Ammon's horn (tissue), 1 donor: Measurements from ENCODE around the gene ZNF552.
"Not testable (repeated sequence)": the region's sequence is repeated elsewhere in the genome, so short reads cannot be mapped to it uniquely, and the experiment has no call there.

Source experiments
- DNase-seq: peaks from one replicate; pipeline ENCODE4 v3.0.0-alpha.2; 2016; ENCODE audit warnings: low spot score

Gene ZNF552

GRCh38 chr19:57818378-57818777 is 3.7 kb upstream of the ZNF552 start:
- DNase-seq: no peak

GRCh38 chr19:57817976-57818375 is 3.3 kb upstream of the ZNF552 start:
- no peak for DNase-seq

DNA sequence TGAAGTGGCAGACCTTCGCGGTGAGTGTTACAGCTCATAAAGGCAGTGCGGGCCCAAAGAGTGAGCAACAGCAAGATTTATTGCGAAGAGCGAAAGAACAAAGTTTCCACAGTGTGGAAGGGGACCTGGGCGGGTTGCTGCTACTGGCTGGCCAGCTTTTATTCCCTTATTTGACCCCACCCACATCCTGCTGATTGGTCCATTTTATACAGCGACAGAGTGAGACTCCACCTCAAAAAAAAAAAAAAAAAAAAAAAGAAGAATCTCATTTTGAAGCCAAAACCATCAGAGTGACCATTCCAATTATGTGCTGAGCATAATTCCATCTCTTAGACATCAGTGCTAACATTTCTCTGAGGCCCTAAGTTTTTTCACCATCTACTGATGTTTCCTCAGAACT is 1.9 kb upstream of the ZNF552 start:
- DNase-seq: no peak

- no peak for DNase-seq
Observed at GRCh38 chr19:57815247-57816075, 748 bp upstream of the ZNF552 start.

- DNase-seq: no peak
Observed at GRCh38 chr19:57813919-57814504, 701 bp downstream of the ZNF552 start.

DNA sequence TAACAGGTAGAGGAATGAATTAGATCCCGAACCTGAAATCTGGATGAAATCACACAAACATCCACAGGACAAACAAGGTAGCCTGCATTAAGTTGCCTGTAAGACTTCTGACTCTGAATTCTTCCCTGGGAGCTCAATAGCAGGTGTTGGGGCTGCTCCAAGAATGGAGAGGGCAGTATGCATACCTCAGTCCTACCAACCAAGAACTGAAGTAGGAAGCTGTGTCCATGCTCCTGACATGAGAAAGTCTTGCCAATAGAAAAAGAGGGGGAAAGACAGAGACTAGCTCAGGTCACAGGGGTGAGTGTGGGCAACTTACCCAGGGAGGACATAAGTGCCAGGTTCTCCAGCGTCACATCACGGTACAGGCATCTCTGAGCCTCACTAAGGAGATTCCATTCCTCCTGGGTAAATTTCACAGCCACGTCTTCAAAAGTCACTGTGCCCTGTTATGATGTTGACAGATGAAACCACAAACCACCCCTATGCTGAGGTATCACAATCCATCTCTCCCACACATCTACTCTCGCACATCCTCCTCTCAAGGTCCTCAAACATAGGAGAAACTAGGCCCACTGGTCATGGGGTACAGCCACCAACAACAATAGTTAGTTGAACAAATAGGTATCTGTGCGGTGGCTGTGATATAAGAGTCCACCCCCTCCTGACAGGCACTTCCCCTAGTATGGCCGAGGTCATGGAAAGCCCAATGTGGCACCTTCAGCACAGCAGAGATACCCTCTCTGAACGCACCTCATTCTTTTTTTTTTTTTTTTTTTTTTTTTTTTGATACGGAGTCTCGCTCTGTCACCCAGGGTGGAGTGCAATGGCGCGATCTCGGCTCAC is 1.5 kb downstream of the ZNF552 start:
- DNase-seq: not testable (repeated sequence)

DNA sequence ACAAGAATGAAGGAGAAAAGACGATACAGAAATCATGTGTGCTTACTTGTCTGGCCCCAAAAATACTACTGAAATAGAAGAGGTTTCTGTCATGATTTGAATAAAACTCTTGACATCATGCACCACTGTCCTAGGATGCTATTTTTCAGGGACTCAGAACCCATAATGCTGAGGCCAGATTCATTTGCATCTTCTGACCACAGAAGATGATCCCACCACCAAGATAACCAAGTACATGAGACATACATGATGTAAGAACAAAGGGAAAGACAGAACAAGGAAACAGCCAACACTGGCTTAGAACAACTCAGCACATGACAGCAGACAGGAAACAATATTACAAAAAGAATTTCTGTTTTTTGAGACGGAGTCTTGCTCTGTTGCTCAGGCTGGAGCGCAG is 2.5 kb downstream of the ZNF552 start:
- no peak for DNase-seq

DNA sequence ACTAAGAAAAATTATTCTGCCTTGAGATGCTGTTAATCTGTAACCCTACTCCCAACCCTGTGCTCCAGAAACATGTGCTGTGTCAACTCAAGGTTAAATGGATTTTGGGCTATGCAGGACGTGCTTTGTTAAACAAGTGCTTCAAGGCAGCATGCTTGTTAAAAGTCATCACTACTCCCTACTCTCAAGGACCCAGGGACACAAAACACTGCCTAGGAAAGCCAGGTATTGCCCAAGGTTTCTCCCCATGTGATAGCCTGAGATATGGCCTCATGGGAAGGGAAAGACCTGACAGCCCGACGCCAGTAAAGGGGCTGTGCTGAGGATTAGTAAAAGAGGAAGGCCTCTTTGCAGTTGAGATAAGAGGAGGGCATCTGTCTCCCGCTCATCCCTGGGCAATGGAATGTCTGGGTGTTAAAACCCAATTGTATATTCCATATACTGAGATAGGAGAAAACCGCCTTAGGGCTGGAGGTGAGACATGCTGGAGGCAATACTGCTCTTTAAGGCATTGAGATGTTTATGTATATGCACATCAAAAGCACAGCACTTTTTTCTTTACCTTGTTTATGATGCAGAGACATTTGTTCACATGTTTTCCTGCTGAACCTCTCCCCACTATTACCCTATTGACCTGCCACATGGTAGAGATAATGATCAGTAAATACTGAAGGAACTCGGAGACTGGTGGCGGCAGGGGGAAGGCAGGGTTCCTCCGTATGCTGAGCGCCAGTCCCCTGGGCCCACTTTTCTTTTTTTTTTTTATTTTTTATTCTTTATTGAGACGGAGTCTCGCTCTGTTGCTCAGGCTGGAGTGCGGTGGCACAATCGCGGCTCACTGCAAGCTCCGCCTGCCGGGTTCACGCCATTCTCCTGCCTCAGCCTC is 4.1 kb downstream of the ZNF552 start:
- DNase-seq: not testable (repeated sequence)

DNA sequence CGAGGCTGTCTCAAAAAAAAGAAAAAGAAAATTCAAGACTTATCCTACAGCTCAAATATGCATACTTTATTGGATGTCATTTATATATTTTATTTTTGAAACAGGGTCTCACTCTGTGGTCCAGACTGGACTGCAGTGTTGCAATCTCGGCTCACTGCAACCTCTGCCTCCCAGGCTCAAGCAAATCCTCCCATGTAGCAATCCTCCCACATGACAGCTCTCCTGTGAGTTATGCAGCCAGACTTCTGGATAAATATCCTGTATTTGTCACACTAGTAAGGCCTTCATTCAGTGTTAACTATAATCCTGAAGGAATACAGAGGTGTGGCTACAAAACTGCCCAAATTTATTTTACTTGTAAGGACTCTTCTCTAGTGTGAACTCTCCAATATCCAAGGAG is 7.2 kb downstream of the ZNF552 start:
- no peak for DNase-seq

DNA sequence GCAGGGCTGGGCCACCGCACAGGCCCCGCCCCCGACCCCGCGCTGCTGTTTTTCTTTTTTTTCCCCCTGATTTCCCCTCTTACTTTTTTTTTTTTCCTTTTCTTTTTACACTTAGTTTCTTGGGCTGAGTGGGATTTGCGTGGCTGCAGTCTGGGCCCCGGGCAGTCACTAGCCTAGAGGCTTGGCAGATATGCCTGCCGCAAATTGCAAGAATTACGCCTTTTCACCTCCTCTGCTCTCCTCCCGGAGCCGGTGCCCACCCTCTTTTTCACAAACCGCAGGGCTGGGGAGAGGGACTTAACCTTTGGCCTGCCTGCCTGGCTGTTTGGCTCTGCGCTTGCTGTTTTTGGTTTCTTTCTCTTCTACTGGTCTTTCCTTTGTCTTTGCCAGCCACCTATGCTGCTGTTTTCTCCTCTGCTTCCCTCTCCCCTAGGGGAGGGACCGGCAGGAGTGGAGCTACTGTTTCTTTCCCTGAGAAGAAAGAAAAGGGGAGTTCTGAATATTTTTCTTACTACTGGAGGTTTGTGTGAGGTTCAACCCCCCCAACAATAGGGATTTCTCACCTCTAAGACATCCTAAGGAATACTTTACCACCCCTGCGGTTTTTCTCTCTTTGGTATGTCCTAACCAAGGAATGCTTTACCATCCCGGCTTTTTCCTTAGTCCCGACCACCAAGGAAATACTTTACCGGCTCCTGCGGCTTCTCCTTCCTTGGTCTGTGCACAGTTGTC is 11.0 kb downstream of the ZNF552 start:
- DNase-seq: no peak

DNA sequence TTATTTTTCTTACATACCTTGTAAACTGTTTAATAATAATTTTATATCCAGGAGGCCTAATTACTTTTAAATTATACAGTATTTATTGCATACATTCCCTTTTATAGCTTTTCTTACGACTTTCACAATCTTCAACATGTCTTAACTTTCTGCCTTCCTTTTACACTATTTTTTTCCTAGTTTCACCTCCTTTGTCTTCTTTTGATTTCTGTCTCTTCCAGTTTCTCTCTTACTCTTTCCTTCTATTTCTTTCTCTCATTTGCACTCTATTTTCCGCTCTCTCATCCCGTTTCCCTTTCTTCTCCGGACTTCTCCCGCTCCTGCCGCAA is 11.5 kb downstream of the ZNF552 start:
- no peak for DNase-seq

GRCh38 chr19:57802269-57802668 is 12.4 kb downstream of the ZNF552 start:
- no peak for DNase-seq

DNA sequence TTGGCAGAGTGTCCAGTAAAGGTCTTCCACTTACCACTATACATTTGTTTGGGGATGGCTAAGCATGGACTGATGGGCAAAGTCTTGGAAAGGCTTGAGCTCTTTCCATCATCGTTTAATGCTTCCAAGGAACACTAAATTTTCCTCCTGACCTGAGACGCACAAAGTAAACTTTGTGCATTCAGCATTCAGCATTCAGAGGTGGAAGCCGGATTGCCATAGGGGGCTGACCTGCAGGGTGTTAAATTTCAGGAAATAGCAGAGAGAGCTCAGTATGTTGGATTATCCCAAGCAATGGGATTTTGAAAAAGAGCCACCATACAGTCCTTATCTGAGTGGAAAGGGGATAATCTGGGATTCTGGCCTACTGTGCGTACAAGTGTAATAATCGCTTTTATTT is 14.0 kb downstream of the ZNF552 start:
- DNase-seq: no peak

- not testable (repeated sequence) for DNase-seq
Observed at GRCh38 chr19:57796580-57796979, 18.1 kb downstream of the ZNF552 start.

DNA sequence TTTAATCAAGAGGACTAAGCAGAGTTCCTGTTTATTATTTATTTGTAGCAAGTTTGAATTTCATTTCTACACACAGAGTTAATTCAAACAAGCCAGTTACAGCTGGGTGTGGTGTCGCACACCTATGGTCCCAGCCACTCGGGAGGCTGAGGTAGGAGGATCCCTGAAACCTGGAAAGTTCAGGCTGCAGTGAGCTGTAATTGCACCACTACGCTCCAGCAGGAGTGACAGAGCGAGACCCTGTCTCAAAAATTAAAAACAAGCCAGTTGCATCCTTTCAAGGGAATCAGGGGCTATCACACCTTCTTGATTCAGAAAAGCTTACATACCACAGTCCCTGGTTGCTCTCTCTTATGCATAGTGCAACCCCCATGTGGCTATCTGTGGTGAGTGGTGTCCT is 25.4 kb downstream of the ZNF552 start:
- no peak for DNase-seq

GRCh38 chr19:57788114-57788692 is 26.5 kb downstream of the ZNF552 start:
- DNase-seq: no peak

DNA sequence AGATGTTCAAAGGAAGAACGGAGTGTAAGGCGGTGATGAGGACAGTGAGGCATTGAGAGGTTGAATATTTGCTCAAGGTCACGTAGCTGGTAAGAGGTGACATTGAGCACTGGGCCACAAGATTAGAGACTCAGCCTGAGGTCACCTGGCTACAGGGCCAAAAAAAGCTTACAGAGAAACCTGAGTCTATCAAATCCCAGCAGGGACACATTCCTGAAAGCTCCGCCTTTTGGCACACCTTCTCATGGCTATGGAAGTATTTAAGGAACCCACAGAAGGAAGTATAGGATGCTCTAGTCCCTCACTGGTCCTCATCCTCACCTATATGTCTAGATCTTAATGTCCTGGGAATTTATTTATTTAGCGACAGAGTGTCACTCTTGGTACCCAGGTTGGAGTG is 27.8 kb downstream of the ZNF552 start:
- no peak for DNase-seq

DNA sequence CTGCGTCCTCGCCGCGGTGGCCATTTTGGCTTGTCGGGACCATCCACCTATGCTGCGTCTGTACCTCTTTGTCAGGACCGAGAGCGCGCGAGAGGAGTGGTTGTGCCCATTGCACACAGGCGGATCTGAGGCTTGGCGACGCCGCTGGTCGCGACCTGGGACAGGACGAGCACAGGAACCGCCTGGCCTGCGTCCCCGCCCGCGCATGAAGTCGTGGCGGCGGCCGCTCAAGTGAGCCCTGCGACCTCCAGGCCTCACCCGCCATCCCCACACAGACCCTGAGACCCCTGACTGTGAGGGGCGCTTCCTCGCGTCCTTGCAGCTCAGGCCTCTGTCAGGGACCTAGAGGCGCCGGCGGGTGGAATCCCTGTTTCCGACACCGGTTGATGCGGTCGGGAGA is 28.4 kb downstream of the ZNF552 start:
- DNase-seq: no peak

GRCh38 chr19:57779220-57779845 is 35.4 kb downstream of the ZNF552 start:
- DNase-seq: no peak

- DNase-seq: no peak
Observed at GRCh38 chr19:57778336-57778735, 36.4 kb downstream of the ZNF552 start.
